ENCODE results near the gene PGBD5.
A peak's percentile ranks its signal among the peaks of the same experiment; 100 is the strongest.
"Not testable (repeated sequence)": the region's sequence is repeated elsewhere in the genome, so short reads cannot be mapped to it uniquely, and the experiment has no call there.

PGBD5 gene

GRCh38 chr1:230426246-230427093 lies at the start of gene PGBD5:
Gene PGBD5 (minus strand): TSS chr1:230426332. CDS start chr1:230425928, 404 bp downstream.
- H3K4me3 ChIP-seq (replicated peaks in 1 of 2; ENCODE audit: low read depth in 2 of 2, low read length in 2 of 2), result peak within 1 kb of the TSS; percentile 25 to 52
- DNase-seq (ENCODE audit: low read depth in 2 of 2), result peak; percentile 52 to 61
- no peak for TF ChIP-seq CTCF (IDR thresholded peaks at IDR 0.05; ENCODE audit: low read depth, low read length)

- H3K4me3 ChIP-seq (replicated peaks in 1 of 2; ENCODE audit: low read depth in 2 of 2, low read length in 2 of 2); DNase-seq (ENCODE audit: low read depth in 2 of 2): not testable (repeated sequence)
Observed at GRCh38 chr1:230474924-230475323, 48.8 kb upstream of the PGBD5 start.

- DNase-seq (ENCODE audit: low read depth in 2 of 2); H3K4me3 ChIP-seq (replicated peaks in 1 of 2; ENCODE audit: low read depth in 2 of 2, low read length in 2 of 2): not testable (repeated sequence)
Observed at GRCh38 chr1:230470750-230471149, 44.6 kb upstream of the PGBD5 start.

DNA sequence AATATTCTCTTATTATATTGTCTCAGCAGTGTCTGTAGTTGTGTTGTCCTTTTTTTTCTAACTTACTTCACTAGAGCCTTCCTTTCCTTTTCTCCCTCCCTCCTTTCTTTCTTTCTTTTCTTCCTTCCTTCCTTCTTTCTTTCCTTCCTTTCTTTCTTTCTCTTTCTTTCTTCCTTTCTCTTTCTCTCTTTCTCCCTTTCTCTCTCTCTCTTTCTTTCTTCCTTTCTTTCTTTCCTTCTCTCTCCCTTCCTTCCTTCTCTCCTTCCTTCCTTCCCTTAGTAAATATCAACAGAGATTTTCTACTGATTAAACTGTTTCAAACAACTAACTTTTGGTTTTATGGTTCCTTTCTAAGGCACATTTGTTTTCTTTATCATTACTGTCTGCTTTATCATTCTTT lies 43.1 kb upstream of the PGBD5 start:
- no peak for TF ChIP-seq CTCF (IDR thresholded peaks at IDR 0.05; ENCODE audit: low read depth, low read length)

GRCh38 chr1:230465691-230466090 lies 39.6 kb upstream of the PGBD5 start:
- no peak for TF ChIP-seq CTCF (IDR thresholded peaks at IDR 0.05; ENCODE audit: low read depth, low read length)
- DNase-seq (ENCODE audit: low read depth in 2 of 2), result no peak
- H3K4me3 ChIP-seq (replicated peaks in 1 of 2; ENCODE audit: low read depth in 2 of 2, low read length in 2 of 2), result no peak overlapping the region

More for the DNA sequence above, 43.1 kb upstream of the PGBD5 start:
- H3K4me3 ChIP-seq (replicated peaks in 1 of 2; ENCODE audit: low read depth in 2 of 2, low read length in 2 of 2), result no peak overlapping the region
- DNase-seq (ENCODE audit: low read depth in 2 of 2), result no peak

DNA sequence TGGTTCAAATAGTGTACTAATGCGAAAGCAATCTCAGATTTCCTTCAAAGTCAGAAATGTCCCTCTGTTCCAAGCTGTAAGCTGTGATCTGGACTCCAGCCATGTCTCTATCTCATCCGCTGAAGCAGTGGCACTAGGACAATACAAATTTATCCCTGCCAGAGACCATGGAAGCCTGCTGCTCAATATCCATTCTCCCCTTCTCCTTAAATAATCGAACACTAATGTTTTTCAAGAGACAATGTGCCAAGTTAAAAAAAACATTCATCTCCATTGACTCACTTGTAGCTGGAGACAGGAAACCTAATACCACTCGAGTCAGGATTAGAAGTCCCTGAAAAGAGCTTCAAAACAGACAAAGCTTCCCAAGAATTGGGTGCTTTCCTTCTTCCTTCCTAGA lies 38.5 kb upstream of the PGBD5 start:
- DNase-seq (ENCODE audit: low read depth in 2 of 2), result peak; percentile 1 to 21
- no peak for TF ChIP-seq CTCF (IDR thresholded peaks at IDR 0.05; ENCODE audit: low read depth, low read length)
- H3K4me3 ChIP-seq (replicated peaks in 1 of 2; ENCODE audit: low read depth in 2 of 2, low read length in 2 of 2), result no peak overlapping the region

DNA sequence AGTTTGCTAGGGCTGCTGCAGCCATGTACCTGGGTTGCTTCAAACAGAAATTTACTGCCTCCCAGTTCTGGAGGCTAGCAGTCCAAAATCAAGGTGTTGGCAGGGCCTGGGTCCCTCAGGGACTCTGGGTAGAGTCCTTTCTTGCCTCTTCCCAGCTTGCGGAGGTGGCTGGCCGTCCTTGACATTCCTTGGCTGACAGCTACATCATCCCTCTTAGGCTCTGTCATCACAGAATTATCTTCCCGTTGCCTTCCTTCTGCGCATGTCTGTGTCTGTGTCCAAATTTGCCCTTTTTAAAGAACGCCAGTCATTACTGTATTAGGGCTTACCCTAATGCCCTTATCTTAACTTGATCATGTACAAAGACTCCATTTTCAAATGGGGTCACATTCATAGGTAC lies 37.6 kb upstream of the PGBD5 start:
- H3K4me3 ChIP-seq (replicated peaks in 1 of 2; ENCODE audit: low read depth in 2 of 2, low read length in 2 of 2), result no peak overlapping the region
- TF ChIP-seq CTCF (IDR thresholded peaks at IDR 0.05; ENCODE audit: low read depth, low read length), result no peak
- no peak for DNase-seq (ENCODE audit: low read depth in 2 of 2)

DNA sequence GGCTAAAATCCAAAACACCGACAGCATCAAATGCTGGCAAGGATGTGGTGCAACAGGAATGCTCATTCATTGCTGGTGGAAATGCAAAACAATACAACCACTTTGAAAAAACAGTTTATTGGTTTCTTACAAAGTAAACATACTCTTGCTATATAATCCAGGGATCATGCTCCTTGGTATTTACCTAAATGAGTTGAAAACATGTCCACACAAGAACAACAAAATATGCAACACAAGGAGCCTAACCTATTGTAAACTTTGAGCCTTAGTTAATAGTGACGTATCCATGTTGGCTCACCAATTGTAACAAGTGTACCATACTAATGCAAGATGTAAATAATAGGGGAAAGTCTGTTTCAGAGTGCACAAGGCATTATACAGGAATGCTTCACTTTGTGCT lies 37.2 kb upstream of the PGBD5 start:
- no peak overlapping the region for H3K4me3 ChIP-seq (replicated peaks in 1 of 2; ENCODE audit: low read depth in 2 of 2, low read length in 2 of 2)
- TF ChIP-seq CTCF (IDR thresholded peaks at IDR 0.05; ENCODE audit: low read depth, low read length), result no peak
- no peak for DNase-seq (ENCODE audit: low read depth in 2 of 2)

Measured in cardiac fibroblast (primary cell).